HG03066 (cell line): Measurements from ENCODE around the gene MYBBP1A.

Experiments
- ATAC-seq: cut with Tn5 transposase; IDR thresholded peaks from one replicate; pipeline ENCODE4 v1.9.1; 2021; ENCODE audit warnings: low read depth; ENCODE audit not compliant: unreplicated experiment

MYBBP1A gene

DNA sequence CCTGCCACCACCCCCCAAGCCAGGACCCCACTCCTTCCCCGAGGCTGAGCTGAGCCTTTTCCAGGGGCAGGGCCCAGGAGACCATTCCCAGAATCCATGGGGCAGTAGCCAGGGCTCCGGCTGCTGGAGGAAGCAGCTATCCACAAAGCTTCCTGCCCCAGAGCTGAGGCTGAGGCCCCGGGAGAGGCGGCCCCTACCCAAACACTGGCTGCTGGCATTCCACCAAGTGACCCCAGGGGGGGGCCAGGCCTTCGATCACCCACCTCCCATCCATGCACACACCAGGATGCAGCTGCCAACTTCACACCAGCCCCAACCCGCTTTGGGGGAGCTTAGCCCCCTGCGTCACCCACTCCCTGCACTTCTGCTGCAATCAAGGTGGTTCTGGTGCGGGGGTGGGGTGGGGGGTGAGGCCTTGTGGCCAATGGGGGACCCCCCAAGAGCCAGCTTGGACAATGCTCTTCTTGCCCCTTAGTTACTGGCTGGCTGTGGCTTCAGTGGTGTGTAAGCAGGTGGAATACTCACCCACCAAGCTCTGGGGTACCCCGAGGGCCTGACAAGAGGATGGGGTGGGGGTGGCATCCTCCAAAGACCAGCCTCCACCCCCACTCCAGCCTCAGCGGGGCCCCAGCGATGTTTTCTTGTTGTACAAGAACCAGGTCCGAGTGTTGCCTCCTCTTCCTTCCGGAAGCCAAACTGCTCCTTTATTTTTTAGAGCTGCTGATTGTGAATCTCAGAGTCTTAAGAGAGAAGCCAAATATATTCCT, 16.8 kb downstream of the MYBBP1A start:
- ATAC-seq, result no peak

DNA sequence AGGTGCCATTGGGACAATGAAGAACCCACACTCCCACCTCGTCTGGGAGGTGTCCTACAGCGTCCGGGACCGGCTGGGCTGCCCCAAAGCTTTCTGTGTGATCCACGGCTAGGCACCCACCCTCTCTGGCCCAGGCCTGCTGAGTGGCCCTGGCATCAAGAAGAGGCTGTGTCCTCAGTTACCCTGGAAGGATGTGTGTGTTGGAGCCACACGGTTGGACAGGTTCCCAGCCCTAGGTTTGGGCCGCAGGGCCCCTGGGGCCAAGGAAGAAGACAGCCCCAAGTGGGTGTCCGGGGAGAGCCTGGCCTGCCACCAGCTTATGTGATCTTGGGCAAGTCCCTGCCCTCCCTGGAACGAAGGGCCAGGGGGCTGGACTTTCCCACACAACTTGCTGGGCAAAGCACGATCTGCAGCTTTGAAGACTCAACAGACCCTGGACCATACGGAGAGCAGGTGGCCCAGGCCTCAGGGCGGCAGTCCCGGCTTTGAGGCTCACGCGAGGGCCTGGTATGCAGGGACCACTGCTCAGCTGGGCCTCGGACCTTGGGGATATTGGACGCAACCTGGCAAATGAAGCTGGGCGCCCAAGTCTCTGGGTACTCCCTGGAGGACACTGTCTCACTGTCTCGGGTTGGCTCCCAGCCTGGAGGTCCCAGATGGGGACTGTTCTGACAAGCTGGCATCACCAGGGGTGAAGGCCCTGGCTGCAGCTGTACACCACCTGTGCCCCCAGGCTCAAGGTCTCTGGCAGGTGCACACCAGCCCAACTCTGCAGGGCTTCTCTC, 17.5 kb downstream of the MYBBP1A start:
- no peak for ATAC-seq

DNA sequence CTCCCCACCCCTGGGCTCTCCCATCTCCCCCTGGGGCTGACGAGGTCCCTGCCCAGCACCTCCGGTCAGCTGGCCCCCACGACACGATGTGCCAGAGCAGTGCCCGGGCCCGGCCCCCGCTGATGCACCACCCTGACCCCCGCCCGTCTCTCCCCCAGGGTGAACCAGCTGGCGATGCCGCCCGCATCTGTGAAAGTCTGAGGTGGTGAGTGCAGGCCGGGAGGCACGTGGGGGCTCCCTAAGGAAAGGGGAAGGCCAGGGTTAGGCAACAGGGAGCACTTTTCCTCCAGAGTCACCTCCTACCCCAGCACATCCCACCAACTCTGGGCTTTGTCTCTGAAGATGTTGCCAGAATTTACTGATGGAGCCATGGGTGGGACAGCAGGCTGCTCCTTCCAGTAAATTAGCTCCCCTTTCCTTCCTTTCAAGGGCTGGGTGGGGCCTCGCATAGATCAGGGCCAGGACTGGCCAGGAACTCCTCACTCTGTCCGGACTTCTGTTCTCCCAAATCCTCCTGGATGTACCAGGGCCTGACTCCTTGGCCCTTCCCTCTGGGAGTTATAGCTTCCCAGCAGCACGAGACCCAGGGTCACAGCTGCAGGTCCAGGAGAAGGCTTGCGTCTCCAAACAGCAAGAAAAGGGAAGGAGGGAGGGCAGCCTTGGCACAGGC, 18.3 kb downstream of the MYBBP1A start:
- no peak for ATAC-seq

DNA sequence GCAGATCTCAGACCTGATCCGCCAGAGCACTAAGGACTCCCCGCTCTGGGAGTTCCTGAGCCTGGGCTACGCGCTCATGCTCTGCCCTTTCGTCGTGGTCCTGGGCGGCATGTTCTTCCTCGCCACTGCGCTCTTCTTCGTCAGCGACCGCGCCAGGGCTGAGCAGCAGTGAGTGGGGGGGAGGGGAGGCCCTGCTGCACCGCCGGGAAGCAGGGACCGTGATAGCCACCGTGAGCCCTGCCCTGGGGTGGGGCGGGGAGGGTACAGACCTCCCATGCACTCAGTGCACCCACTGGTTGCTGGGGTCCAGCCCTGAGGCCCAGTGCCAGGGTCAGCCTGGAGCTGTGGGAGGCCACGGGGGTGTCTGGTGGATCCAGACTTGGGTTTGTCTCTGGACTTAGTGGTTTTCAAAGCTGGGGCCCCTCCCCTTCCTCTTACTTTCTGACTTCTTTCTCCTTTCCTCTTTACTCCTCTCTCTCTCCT, 18.9 kb downstream of the MYBBP1A start:
- ATAC-seq, result no peak

DNA sequence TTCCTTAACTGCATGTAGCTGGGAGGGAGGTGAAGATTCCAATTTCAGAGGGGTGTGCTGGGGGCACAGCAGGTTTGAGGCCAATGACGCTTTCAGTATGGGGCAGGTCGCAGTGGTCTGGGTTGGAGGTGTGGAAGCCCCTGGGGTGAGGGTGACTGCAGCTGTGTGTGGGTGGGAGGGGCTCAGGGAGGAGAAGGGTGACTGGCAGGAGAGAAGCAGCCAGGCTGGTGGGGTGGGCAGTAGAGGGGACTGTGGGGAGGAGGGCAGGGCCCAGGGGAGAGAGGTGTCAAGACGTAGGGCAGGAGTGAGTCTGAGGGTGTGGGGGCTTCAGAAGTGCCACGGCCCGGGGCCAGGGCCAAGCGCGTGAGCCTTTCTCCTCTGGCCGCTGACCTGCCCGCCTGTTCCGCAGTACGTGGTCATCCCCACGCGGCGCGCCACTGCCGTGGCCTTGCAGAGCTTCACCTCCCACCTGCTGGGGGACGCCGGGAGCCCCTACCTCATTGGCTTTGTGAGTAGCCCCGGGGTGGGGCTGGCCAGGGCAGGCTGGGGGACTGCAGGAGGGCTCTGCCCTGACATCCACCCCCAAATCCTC, 19.4 kb downstream of the MYBBP1A start:
- ATAC-seq, result no peak

DNA sequence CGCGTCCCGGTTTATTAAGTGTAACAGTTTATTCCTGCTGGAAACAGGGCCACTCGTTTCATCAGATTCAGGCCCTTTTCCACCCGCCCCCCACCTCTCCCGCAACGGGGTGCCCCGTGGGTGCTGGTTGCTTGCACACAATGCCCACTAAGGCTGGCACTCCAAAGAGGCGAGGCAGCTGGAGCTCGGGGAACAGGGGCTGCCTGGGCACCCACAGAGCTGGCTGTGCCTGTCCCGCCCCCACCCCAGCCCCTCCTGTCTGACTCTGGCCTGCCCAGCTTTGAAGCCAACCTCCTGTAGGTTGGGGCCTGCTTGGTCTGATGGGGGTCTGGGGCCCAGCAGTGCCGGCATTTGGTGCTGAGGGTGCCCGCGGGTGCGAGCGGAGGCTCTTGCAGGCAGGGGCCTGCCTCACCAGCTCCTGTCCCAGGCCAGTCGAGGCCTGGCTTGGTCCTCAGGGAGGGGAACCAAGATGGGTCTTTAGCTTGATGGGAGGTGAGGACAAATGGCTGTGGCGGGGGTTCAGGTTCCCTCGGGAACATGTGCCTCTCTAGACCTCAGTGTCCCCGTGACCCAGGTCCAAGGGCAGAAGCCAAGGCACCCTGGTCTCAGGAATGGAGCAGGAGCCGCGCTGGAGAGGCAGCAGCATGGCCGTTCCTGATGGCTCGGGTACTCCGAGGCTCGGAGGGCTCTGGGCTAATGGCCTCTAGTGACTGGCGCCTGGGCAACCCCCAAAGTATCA, 20.1 kb downstream of the MYBBP1A start:
- no peak for ATAC-seq

DNA sequence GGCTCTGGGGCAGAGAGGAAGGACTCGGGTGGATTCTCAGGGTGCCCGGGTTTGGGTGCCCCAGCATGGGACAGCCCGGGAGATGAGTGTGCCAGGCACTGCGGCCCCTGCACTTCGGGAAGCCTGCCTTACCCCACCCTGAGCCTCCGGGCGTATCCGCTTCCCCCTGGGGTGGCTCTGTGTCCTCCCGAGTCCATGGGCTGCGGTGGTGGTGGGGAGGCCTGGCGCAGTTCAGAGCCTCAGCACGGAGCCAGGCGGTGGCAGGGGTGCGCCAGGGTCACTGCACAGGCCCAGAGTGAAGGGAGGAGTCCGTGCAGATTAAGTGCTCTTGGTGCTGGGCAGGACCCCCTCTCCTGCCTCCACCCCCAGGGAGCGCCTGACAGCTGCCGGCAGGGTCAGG, 20.7 kb downstream of the MYBBP1A start:
- no peak for ATAC-seq

DNA sequence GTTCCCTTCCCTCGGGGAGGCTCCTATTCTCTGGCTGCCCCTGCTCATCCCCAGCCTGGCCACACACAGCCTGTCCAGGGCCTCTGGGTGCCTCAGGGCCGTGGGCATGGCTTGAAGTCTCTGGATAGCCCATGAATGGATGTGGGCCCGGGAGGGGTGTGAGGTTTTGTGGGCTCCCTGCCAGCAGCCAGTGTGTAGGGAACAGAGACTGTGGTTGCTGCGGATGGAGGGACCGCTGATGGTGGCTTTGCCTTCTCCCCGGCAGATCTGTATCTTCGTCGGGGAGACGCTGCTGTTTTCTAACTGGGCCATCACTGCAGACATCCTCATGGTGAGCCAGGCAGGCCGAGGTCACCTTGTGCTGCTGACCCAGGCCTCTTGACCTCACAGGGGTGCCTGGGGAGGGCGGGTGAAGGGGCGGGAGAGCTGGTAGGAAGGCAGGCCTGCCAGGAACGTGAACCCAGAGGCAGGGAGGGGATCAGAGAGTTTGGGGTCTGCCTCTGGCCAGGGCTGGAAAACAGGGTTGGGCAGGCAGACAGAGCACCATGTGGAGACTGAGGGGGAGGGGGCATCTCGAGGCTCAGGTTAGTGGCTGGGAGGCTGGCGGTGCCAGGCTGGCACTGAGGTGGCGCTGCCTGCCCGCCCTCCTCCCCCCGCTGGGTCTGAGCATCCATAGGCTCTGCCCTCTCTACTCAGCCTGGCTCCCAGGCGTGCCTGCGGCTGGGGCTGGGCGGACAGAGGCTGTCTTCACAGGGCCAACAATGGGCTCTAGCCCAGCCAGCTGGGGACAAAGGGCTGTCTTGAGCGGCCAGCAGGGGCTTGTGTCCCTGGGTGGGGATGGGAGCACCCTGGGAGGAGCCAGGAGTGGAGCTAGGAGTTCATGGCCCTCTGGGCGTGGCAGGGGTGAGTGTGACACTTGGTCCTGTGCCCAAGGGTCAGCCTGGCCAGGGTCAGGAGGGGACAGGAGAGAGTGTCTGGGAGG, 21.4 kb downstream of the MYBBP1A start:
- no peak for ATAC-seq

DNA sequence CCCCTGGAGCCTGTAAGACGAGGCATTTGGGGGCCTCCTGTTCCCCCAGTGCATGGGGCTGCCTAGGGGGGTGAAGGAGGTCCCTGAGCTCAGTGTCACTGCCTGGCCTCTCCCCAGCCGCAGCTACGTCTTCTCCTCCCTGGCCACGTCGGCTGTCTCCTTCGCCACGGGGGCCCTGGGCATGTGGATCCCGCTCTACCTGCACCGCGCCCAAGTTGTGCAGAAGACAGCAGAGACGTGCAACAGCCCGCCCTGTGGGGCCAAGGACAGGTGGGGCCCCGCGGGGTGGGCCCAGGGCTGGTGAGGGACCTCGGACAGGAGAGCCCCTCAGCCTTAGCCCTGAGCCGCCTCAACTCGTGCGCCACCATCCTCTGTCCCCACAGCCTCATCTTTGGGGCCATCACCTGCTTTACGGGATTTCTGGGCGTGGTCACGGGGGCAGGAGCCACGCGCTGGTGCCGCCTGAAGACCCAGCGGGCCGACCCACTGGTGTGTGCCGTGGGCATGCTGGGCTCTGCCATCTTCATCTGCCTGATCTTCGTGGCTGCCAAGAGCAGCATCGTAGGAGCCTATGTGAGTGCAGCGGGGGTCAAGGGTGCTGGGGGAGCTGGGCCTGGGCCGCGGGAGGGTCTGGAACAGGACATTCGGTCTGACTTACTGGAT, 22.2 kb downstream of the MYBBP1A start:
- no peak for ATAC-seq

DNA sequence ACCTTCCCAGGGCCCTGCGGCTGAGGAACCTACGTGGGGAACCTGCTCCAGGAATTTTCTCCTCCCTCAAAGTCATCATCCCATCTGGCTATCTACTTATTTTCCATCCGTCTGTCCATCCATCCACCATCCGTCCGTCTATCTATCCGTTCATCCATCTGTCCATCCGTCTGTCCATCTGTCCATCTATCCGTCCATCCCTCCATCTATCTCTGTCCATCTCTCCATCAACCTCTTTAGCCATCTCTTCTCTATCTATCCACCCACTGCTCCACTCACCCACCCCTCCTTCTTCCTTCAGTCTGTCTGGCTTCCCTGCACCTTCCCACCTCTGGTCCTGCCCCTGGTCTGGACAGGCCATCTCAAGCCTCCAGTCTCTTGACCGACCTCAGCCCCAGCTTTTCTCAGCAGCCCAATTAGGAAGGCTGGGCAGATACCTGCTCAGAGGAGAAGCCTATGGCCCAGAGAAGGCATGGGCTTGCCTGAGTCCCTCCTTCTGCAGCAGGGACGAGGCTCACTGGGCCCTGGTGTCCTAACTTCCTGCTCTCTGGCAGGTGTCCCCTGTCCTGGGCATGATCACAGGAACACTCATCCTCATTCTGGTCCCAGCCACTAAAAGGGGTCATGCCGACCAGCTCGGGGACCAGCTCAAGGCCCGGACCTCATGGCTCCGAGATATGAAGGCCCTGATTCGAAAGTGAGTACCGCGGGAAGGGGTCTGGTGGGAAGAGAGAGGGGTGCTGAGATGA, 23.0 kb downstream of the MYBBP1A start:
- no peak for ATAC-seq

DNA sequence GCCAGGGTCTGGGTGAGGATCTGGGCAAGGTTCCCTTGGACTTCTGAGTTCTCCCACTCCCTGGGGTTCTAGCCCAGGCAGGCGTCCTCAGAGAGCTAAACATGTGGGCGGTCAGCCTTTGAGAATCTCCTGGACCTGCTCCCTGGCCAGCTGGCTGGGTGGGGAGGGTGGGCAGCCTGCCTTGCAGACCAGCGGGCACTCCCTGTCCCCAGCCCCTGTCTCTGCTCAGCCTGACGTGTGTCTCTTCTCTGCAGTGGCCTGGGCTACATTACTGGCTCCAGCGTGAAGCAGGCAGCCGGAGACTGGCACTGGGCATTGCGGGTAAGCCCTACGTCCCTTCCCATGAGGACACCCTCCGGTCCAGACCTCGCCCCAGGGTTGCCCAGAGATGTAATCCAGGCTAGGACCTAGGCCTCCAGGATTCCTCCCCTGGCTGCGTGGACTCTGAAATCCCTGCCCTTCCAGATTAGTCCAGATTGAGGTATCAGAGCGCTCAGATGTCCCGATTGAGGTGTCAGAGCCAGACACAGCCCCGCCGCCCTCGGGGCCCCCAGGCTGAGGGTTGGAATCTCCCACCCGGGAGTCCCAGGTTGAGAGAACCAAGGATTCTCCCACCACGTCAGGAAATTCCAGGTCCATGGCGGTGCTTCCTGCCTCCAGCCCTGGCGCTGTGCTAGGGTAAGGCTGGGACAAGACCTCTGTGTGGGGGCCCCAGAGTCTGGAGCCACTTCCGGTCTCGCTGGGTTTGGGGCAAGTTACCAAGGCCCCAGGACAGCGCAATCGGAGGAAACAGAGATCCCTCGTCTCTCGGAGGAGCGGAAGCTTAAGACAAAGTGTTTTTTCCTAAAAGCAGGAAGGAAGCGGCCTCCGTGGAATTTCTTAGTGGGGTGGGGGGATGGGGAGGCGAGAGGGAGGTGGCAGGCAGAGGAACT, 24.1 kb downstream of the MYBBP1A start:
- ATAC-seq, result no peak

DNA sequence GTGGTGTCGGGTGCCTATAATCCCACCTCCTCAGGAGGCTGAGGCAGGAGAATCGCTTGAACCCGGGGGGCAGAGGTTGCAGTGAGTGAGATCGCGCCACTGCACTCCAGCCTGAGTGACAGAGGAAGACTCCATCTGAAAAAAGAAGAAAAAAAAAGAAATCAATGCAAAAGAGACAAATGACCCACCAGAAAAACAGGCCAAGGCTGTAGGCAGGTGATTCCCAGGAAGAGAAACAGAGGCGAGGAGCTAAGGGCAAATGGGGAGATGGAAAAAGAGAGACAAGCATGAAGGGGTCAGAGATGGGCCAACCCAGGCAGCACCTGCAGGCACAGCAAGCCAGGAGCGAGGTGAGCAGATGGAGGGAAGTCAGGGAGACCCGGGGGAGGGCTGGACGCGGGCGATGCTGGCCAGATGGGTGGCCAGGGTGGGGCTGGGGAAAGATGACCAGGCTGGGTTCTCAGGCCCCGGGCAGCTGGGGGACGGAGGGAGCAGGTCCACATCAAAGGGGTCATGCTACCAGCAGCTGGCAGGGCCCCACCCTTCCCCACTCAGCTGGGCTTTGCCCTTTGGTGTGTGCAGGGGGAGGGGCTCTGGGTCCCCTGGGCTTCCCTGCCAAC, 25.5 kb downstream of the MYBBP1A start:
- ATAC-seq, result no peak

DNA sequence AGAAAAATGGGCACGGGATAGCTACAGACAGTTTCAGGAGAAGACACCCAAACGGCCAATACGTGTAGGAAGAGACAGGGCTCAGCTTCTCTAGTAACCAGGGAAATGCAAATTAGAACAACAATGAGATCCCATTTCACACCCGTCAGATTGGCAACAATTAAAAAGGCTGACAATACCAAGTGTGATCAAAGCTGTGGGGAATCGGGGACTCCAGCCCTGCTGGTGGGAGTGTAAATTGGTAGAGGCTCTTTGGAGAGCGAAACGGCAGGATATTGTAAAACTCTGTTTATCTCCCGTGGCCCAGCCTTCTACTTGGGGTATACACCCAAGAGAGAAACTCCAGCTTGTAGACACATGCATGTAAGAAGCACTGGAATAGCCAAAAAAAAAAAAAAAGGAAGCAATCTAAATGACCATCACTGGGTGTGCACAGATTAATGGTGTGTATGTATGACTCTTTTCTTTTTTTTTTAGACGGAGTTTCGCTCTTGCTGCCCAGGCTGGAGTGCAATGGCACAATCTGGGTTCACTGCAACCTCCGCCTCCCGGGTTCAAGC, 27.5 kb downstream of the MYBBP1A start:
- no peak for ATAC-seq

DNA sequence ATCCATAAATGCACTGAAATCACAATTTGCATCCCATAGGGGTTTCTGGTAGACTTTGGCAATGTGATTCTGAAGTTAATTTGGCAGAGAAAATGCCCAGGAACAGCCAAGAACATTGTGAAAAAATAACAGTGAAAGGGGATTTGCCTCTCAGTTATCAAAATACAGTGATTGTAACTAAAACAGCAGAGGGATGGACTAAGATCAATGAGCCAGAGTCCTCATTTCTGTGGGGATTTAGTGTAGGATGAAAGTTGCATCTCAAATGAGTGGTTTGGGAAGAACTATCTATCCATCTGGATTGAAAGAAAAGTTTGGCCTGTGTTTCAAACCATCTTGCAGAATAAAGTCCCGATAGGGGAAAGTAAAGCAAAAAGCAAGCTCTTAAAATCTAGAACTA, 28.1 kb downstream of the MYBBP1A start:
- ATAC-seq, result no peak

DNA sequence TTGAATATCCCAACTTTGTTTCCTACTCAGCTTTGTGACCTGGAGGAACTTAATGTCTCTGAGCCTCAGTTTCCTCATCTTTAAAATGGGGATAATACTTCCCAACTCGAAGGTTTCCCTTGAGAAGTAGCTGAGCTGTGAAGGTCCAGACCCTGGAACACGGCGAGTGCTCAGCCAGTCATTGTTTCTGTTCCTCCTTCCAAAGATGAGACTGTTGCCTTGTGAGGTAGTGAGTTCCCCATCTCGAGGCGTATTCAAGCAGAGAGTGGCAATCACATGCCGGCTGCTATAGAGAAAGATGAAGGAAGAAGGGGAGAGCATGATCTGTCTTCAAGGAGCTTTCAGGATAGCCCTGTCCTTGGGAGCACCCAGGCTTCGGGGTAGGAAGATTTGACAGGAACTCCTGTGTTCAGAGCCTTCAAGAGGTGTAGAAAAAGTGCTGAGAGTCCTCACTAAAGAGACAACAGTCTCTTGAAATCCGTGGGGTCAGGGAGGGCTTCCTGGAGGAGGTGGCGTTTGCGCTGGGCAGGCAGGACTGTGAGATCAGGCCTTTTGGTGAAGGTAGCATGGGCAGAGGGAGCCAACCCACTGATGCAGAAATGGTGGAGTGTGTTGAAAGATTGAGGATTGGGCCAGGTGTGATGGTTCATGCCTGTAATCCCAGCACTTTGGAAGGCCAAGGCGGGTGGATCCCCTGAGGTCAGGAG, 29.3 kb downstream of the MYBBP1A start:
- ATAC-seq, result no peak

DNA sequence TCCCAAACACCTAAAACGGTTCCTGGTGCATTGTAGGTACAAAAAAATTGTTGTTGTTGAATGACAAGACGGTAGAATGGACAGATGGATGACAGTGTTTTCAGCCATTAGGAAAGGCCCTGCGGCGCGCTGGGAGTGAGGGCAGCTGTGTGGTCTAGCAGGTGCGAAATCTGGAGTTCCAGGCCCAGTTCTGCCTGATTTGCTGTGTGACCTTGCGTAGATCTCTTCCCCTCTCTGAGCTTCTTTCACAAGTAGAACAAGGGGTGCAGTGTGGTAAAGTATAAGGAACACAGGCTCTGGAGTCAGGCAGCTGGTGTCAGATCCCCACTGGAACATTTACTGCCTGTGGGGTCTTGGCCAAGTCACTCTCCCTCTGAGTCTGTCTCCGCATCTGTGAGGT, 31.2 kb downstream of the MYBBP1A start:
- ATAC-seq, result no peak
